ENCODE data around the gene USP12. TPM values are rescaled to one million over a fixed set of nuclear protein-coding genes. Genes with fewer than 3 reads are reported as not detected.

USP12 gene
- total RNA-seq, 1 experiment from 2014 or later, result 26.1 TPM

- no peak for TF ChIP-seq AFF4 (CRISPR knock-in tag; IDR thresholded peaks at IDR 0.05; ENCODE audit: borderline replicate concordance)
Measured at GRCh38 chr13:27200413-27201070, 28.9 kb upstream of the USP12 start (continued).

GRCh38 chr13:27199696-27200095 lies 28.1 kb upstream of the USP12 start:
- H3K4me3 Mint-ChIP-seq, result no peak overlapping the region
- TF ChIP-seq CTCF (IDR thresholded peaks at IDR 0.05) (no peak), ARID4B (CRISPR knock-in tag; IDR thresholded peaks at IDR 0.05; ENCODE audit: borderline replicate concordance) (no peak)
- CTCF ChIA-PET, result interaction anchor here (1.0 kb wide), 1 partner anchor 217 kb away, joined by 3 read pairs; no protein-coding TSS in a partner anchor
- H3K27ac Mint-ChIP-seq, result no peak overlapping the region
- H3K4me1 Mint-ChIP-seq, result peaks cover 22% of the 10 kb centered on the region
- POLR2A ChIA-PET, result no interaction called here
- no peaks in the 10 kb centered on the region for H3K36me3 Mint-ChIP-seq
- DNase-seq (ENCODE audit: low spot score) (no peak), ATAC-seq (no peak)
- H3K9me3 Mint-ChIP-seq, result no peaks in the 10 kb centered on the region
- H3K27me3 Mint-ChIP-seq (ENCODE audit: low read depth), result peaks cover 3% of the 10 kb centered on the region

- no peak for DNase-seq (ENCODE audit: low spot score)
- Mint-ChIP-seq H3K36me3 (no peaks in the 10 kb centered on the region), H3K27ac (no peak overlapping the region), H3K9me3 (no peaks in the 10 kb centered on the region), H3K27me3 (ENCODE audit: low read depth) (peaks cover 3% of the 10 kb centered on the region; the same call in 1 of the 2 replicates), H3K4me3 (no peak overlapping the region), H3K4me1 (peaks cover 25% of the 10 kb centered on the region)
- CTCF ChIA-PET, result interaction anchor here (1.0 kb wide), 1 partner anchor 216 kb away, joined by 3 read pairs; no protein-coding TSS in a partner anchor
- no peak for ATAC-seq
- POLR2A ChIA-PET, result no interaction called here
- TF ChIP-seq PREB (CRISPR knock-in tag; IDR thresholded peaks at IDR 0.05; ENCODE audit: borderline replicate concordance) (no peak), SMAD4 (CRISPR knock-in tag; IDR thresholded peaks at IDR 0.05) (no peak), RELA (CRISPR knock-in tag; IDR thresholded peaks at IDR 0.05; ENCODE audit: borderline replicate concordance) (no peak), IRF2 (CRISPR knock-in tag; IDR thresholded peaks at IDR 0.05; ENCODE audit: borderline replicate concordance, low read depth) (no peak), JUN (CRISPR knock-in tag; IDR thresholded peaks at IDR 0.05) (no peak), ATF2 (CRISPR knock-in tag; IDR thresholded peaks at IDR 0.05; ENCODE audit: borderline replicate concordance, low read depth) (no peak), HMGXB4 (CRISPR knock-in tag; IDR thresholded peaks at IDR 0.05) (no peak), EMX1 (CRISPR knock-in tag; IDR thresholded peaks at IDR 0.05) (no peak), NR1H2 (CRISPR knock-in tag; IDR thresholded peaks at IDR 0.05) (no peak), E2F5 (CRISPR knock-in tag; IDR thresholded peaks at IDR 0.05) (no peak)
Measured at GRCh38 chr13:27199211-27199610, 27.6 kb upstream of the USP12 start.
